HepG2 (cell line): Measurements from ENCODE around the gene CCDC57. TPM values are rescaled to one million over a fixed set of nuclear protein-coding genes. Genes with fewer than 3 reads are reported as not detected.

Experiments
- ATAC-seq: fragments of 200-7000 bp; cut with Tn5 transposase; 3 replicates; pipeline ENCODE4 v1.9.1; 2020; ENCODE audit warnings: mild to moderate bottlenecking, moderate library complexity
- BruUV-seq: library from RNA; stranded (reverse); fragments of 400-500 nt; replicated peaks from 2 replicates; lab custom pipeline; 2021; lab: Mats Ljungman, UMichigan
- CTCF ChIA-PET: fragments of 300-600 bp; formaldehyde crosslinking; extraction: SDS; loops from one replicate; lab custom pipeline; 2021; ENCODE audit warnings: low total read pairs, inconsistent platforms, low intra/inter-chr PET ratio; lab: Yijun Ruan, JAX
- POLR2A ChIA-PET: fragments of 350-600 bp; sonication (Branson Sonifier 250); formaldehyde crosslinking; loops from one replicate; lab custom pipeline; 2020; ENCODE audit warnings: antibody characterized with exemption, inconsistent platforms; lab: Yijun Ruan, JAX
- DNase-seq: peaks from one replicate; pipeline ENCODE4 v3.0.0-alpha.2; 2015; ENCODE audit warnings: low spot score
- FAIRE-seq: peaks from 3 replicates; lab custom pipeline; 2011; peaks lifted over from hg19 to GRCh38; lab: Jason Lieb, UNC
- H2AFZ ChIP-seq: one replicate; pipeline ENCODE4 v1.6.1; 2011; ENCODE audit warnings: low read length, inconsistent platforms
- H3K27ac ChIP-seq: fragments of 300-600 bp; 3 replicates; pipeline ENCODE4 v1.8.0; 2011; ENCODE audit warnings: mixed run types, mild to moderate bottlenecking, mixed read lengths, low read length, inconsistent platforms; ENCODE audit not compliant: insufficient read depth; ENCODE audit errors: extremely low read length
- H3K27me3 ChIP-seq, 2 experiments: fragments of 200-600 bp in 1 of 2; 2 replicates in 1 of 2; 3 replicates in 1 of 2; pipeline versions ENCODE4 v1.6.0 to v1.8.0; 2011; ENCODE audit warnings: low read length in 2 of 2, mild to moderate bottlenecking in 2 of 2, moderate library complexity in 2 of 2, inconsistent platforms in 1 of 2; ENCODE audit not compliant: insufficient read depth in 2 of 2, control insufficient read depth in 1 of 2
- H3K36me3 ChIP-seq, 2 experiments: fragments of 200-600 bp in 1 of 2; replicated peaks in 1 of 2; 2 replicates in 1 of 2; 3 replicates in 1 of 2; pipeline versions ENCODE4 v1.5.1 to v1.8.0; 2011; ENCODE audit warnings: low read length in 2 of 2, inconsistent platforms in 1 of 2; ENCODE audit not compliant: insufficient read depth in 2 of 2, control insufficient read depth in 1 of 2
- H3K4me1 ChIP-seq: 2 replicates; pipeline ENCODE4 v1.5.1; 2012; ENCODE audit warnings: low read length, inconsistent platforms; ENCODE audit not compliant: insufficient read depth
- H3K4me2 ChIP-seq: 2 replicates; pipeline ENCODE4 v1.6.0; 2011; ENCODE audit warnings: low read depth, low read length, inconsistent platforms
- H3K4me3 ChIP-seq, 3 experiments: fragments of 200-600 bp in 1 of 3; sonication (generic), shearing (Covaris generic) in 1 of 3; replicated peaks in 1 of 3; 2 replicates each; pipeline ENCODE4 v1.5.1; 2011 to 2016; ENCODE audit warnings: low read length in 3 of 3, inconsistent platforms in 2 of 3, low read depth in 2 of 3, mild to moderate bottlenecking in 2 of 3, control low read depth in 1 of 3, mixed read lengths in 1 of 3; ENCODE audit not compliant: insufficient read depth in 1 of 3
- H3K79me2 ChIP-seq: one replicate; pipeline ENCODE4 v1.6.1; 2011; ENCODE audit warnings: low read length, inconsistent platforms; ENCODE audit not compliant: insufficient read depth
- H3K9ac ChIP-seq: 2 replicates; pipeline ENCODE4 v1.6.0; 2011; ENCODE audit warnings: mild to moderate bottlenecking, low read depth, low read length, inconsistent platforms; ENCODE audit not compliant: insufficient read depth
- H3K9me3 ChIP-seq: 2 replicates; pipeline ENCODE4 v1.5.1; 2012; ENCODE audit warnings: mild to moderate bottlenecking, low read length
- H4K20me1 ChIP-seq: 2 replicates; pipeline ENCODE4 v1.6.0; 2011; ENCODE audit warnings: inconsistent platforms, mild to moderate bottlenecking, low read length, moderate library complexity; ENCODE audit not compliant: insufficient read depth
- BRCA1 ChIP-seq: sonication (generic); formaldehyde crosslinking; IDR thresholded peaks from 2 replicates; pipeline ENCODE4 v1.4.0; 2020; ENCODE audit warnings: missing genetic modification reagents
- CHCHD3 ChIP-seq: sonication (generic); formaldehyde crosslinking; IDR thresholded peaks from 2 replicates; pipeline ENCODE4 v1.8.0; 2022; ENCODE audit warnings: mild to moderate bottlenecking, missing genetic modification reagents, moderate library complexity
- EEA1 ChIP-seq: sonication (generic); formaldehyde crosslinking; IDR thresholded peaks from 2 replicates; pipeline ENCODE4 v1.5.1; 2020; ENCODE audit warnings: mild to moderate bottlenecking, missing genetic modification reagents, borderline replicate concordance
- GLI4 ChIP-seq: sonication (generic); formaldehyde crosslinking; IDR thresholded peaks from 2 replicates; pipeline ENCODE4 v1.5.1; 2020; ENCODE audit warnings: missing genetic modification reagents, mild to moderate bottlenecking, moderate library complexity, borderline replicate concordance
- MTA1 ChIP-seq: sonication (generic); formaldehyde crosslinking; IDR thresholded peaks from 2 replicates; pipeline ENCODE4 v1.4.0; 2020; ENCODE audit warnings: missing genetic modification reagents, mild to moderate bottlenecking, borderline replicate concordance
- NPAS2 ChIP-seq: sonication (generic); formaldehyde crosslinking; IDR thresholded peaks from 2 replicates; pipeline ENCODE4 v1.8.0; 2022; ENCODE audit warnings: mild to moderate bottlenecking, missing genetic modification reagents, borderline replicate concordance
- NR2F2 ChIP-seq: IDR thresholded peaks from 2 replicates; pipeline ENCODE4 v1.6.1; 2012; ENCODE audit warnings: low read depth, inconsistent platforms, borderline replicate concordance
- ZNF350 ChIP-seq: sonication (generic); formaldehyde crosslinking; IDR thresholded peaks from 2 replicates; pipeline ENCODE4 v1.4.0; 2020; ENCODE audit warnings: mild to moderate bottlenecking, low read depth, missing genetic modification reagents, borderline replicate concordance
- ZNF792 ChIP-seq: IDR thresholded peaks from 2 replicates; pipeline ENCODE4 v1.6.1; 2016
- ZNF891 ChIP-seq: sonication (generic); formaldehyde crosslinking; IDR thresholded peaks from 2 replicates; pipeline ENCODE4 v1.5.0; 2020; ENCODE audit warnings: mild to moderate bottlenecking, missing genetic modification reagents
- WGBS: methylation state at CpG from one replicate; pipeline ENCODE4 v1.1.6; 2017; ENCODE audit warnings: low lambda C conversion rate; 5-methylcytosine and 5-hydroxymethylcytosine counted together
- in situ Hi-C: cut with HindIII; loops from 2 replicates; pipeline ENCODE4 v1.10.0; 2017; ENCODE audit warnings: low pct_unique_long_range_greater_than_20kb; ENCODE audit not compliant: extremely low pct_ligation_motif_present
- intact Hi-C: fragments of 100-400 bp; cut with micrococcal nuclease; formaldehyde crosslinking; loops from one replicate; pipeline ENCODE4 v1.10.0; 2022; ENCODE audit not compliant: unreplicated experiment
- polyA plus RNA-seq, 8 experiments: library from polyadenylated mRNA; depleted of rRNA in 3 of 8; stranded (reverse) in 7 of 8; unstranded in 1 of 8; fragments of >200 nt; fragmentation: Illumina TruSeq in 4 of 8; extraction: Trizol in 4 of 8; gene quantifications; 2 replicates each; pipeline versions ENCODE4 v1.2.1 to v1.2.3, GENCODE V29; 2011 to 2016; ENCODE audit warnings: low read depth in 4 of 8, missing spikeins in 1 of 8, mixed read lengths in 1 of 8; ENCODE audit not compliant: insufficient read depth in 1 of 8
- total RNA-seq, 5 experiments: library from RNA; depleted of rRNA; stranded (reverse); fragments of >200 nt; fragmentation: Illumina TruSeq; extraction: Trizol; gene quantifications; 2 replicates each; pipeline ENCODE4 v1.2.3, GENCODE V29; 2016; ENCODE audit warnings: low read depth in 1 of 5
- TF ChIP-seq, protein P1 (sequence below): sonication (generic); formaldehyde crosslinking; IDR thresholded peaks from 2 replicates; pipeline ENCODE4 v1.5.1; 2020; ENCODE audit warnings: missing genetic modification reagents, mild to moderate bottlenecking, borderline replicate concordance
- TF ChIP-seq, protein P2 (sequence below): sonication (generic); formaldehyde crosslinking; IDR thresholded peaks from one replicate; pipeline ENCODE4 v1.5.1; 2020; ENCODE audit warnings: mild to moderate bottlenecking, missing genetic modification reagents; ENCODE audit errors: not compliant biosample characterization
- TF ChIP-seq, protein P3 (sequence below): sonication (generic); formaldehyde crosslinking; IDR thresholded peaks from 2 replicates; pipeline ENCODE4 v1.8.0; 2022; ENCODE audit warnings: missing genetic modification reagents, mild to moderate bottlenecking, borderline replicate concordance

The CCDC57 gene
- total and polyA plus RNA-seq, 2 of the 13 experiments (the other 11 are each of a cell fraction or from before 2014, with no cell fraction given): 59.3 to 59.9 TPM

DNA sequence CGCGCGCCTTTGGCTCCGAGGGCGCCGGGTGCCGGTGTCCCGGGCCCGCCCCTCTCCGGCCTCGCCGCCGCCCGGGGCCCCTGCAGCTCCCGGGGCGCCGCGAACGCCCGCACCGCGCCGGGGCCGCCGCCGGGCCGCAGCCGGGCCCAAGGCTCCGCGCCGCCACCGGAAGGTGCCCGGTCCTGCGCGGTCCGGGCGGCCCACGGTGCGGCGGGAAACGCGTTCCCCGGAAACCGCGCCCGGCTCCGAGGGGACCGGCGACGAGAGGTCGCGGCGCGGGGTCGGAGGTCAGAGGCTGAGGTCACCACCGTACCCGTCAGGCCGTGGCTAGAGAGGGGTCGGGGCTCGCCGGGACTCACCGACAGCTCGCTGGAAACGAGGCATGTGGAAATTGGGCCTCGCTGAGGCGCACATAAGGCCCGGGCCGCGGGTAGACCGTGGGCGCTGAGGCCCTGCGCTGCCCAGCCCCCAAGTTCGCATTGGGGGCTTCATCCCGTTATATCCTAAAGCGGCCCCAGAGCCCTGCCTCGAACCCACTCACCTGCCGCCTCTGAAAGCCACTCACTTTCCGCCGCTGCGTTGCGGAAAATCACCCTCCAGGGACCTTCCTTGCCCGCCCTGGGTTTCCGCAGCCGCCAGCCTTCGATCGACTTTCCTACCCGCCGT is 146.9 kb downstream of the CCDC57 start, which contains the start of gene DUS1L:
TSS of gene DUS1L (minus strand) at position 167 of the 666 bp plus-strand sequence. CDS start 745 bp downstream, outside the sequence.
- ChIA-PET CTCF (no interaction called here), POLR2A (interaction anchor here (0.9 to 3.4 kb wide), 10 partner anchors 9 to 338 kb away, joined by 3 to 14 read pairs (median 4); partner anchors contain the start of gene DCXR)
- no peak for FAIRE-seq
- TF ChIP-seq, protein P1, sequence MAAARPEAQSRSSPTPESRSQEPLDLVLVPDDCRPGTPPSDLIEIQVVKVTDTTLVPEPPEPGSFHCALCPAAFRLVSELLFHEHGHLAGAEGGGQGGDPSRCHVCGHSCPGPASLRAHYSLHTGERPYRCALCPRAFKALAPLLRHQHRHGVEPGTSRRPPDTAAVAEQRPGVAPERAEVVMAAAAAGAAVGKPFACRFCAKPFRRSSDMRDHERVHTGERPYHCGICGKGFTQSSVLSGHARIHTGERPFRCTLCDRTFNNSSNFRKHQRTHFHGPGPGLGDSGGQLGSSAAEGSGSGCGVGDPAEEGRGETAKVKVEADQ (CRISPR knock-in tag): peak; percentile 98
- TF ChIP-seq NPAS2 (CRISPR knock-in tag) (0 out of 2 replicates have a peak, but pooled peaks have one; percentile 12), ZNF792 (peak; percentile 89), MTA1 (CRISPR knock-in tag) (peak; percentile 90; the same call in 1 of the 2 replicates), CHCHD3 (CRISPR knock-in tag) (no peak), ZNF891 (CRISPR knock-in tag) (no peak; the same call in 1 of the 2 replicates), BRCA1 (CRISPR knock-in tag) (0 out of 2 replicates have a peak, but pooled peaks have one; percentile 5), ZNF350 (CRISPR knock-in tag) (peak; percentile 75), GLI4 (peak; percentile 92; the same call in 1 of the 2 replicates), EEA1 (peak; percentile 95), NR2F2 (peak; percentile 95)
- TF ChIP-seq, protein P2, sequence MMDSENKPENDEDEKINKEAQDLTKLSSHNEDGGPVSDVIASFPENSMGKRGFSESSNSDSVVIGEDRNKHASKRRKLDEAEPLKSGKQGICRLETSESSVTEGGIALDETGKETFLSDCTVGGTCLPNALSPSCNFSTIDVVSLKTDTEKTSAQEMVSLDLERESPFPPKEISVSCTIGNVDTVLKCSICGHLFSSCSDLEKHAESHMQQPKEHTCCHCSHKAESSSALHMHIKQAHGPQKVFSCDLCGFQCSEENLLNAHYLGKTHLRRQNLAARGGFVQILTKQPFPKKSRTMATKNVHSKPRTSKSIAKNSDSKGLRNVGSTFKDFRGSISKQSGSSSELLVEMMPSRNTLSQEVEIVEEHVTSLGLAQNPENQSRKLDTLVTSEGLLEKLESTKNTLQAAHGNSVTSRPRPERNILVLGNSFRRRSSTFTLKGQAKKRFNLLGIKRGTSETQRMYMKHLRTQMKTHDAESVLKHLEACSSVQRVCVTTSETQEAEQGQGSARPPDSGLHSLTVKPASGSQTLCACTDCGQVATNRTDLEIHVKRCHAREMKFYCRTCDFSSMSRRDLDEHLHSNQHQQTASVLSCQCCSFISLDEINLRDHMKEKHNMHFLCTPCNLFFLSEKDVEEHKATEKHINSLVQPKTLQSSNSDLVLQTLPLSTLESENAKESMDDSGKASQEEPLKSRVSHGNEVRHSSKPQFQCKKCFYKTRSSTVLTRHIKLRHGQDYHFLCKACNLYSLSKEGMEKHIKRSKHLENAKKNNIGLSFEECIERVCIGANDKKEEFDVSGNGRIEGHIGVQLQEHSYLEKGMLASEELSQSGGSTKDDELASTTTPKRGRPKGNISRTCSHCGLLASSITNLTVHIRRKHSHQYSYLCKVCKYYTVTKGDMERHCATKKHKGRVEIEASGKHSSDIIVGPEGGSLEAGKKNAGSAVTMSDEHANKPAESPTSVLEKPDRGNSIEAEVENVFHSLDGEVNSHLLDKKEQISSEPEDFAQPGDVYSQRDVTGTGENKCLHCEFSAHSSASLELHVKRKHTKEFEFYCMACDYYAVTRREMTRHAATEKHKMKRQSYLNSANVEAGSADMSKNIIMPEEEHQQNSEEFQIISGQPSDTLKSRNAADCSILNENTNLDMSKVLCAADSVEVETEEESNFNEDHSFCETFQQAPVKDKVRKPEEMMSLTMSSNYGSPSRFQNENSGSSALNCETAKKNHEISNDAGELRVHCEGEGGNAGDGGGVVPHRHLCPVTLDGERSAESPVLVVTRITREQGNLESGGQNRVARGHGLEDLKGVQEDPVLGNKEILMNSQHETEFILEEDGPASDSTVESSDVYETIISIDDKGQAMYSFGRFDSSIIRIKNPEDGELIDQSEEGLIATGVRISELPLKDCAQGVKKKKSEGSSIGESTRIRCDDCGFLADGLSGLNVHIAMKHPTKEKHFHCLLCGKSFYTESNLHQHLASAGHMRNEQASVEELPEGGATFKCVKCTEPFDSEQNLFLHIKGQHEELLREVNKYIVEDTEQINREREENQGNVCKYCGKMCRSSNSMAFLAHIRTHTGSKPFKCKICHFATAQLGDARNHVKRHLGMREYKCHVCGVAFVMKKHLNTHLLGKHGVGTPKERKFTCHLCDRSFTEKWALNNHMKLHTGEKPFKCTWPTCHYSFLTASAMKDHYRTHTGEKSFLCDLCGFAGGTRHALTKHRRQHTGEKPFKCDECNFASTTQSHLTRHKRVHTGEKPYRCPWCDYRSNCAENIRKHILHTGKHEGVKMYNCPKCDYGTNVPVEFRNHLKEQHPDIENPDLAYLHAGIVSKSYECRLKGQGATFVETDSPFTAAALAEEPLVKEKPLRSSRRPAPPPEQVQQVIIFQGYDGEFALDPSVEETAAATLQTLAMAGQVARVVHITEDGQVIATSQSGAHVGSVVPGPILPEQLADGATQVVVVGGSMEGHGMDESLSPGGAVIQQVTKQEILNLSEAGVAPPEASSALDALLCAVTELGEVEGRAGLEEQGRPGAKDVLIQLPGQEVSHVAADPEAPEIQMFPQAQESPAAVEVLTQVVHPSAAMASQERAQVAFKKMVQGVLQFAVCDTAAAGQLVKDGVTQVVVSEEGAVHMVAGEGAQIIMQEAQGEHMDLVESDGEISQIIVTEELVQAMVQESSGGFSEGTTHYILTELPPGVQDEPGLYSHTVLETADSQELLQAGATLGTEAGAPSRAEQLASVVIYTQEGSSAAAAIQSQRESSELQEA (CRISPR knock-in tag): peak; percentile 22
- TF ChIP-seq, protein P3, sequence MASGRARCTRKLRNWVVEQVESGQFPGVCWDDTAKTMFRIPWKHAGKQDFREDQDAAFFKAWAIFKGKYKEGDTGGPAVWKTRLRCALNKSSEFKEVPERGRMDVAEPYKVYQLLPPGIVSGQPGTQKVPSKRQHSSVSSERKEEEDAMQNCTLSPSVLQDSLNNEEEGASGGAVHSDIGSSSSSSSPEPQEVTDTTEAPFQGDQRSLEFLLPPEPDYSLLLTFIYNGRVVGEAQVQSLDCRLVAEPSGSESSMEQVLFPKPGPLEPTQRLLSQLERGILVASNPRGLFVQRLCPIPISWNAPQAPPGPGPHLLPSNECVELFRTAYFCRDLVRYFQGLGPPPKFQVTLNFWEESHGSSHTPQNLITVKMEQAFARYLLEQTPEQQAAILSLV: peak; percentile 84; the same call in 1 of the 2 replicates

More for the DNA sequence above, 146.9 kb downstream of the CCDC57 start, which contains the start of gene DUS1L:
- intact Hi-C loops: no loop called here
- Histone ChIP-seq H3K4me2 (peak within 1 kb of the TSS; percentile 96), H3K27me3 (no peaks in the 10 kb centered on the region), H2AFZ (peak within 1 kb of the TSS; percentile 0), H3K9ac (peak within 1 kb of the TSS; percentile 95), H3K4me1 (peaks cover 28% of the 10 kb centered on the region), H3K36me3 (peaks cover 14 to 28% of the 10 kb centered on the region in 2 experiments), H3K4me3 (peak within 1 kb of the TSS; percentile 69 to 99 (median 92)), H3K9me3 (no peaks in the 10 kb centered on the region), H4K20me1 (no peaks in the 10 kb centered on the region), H3K27ac (peak within 1 kb of the TSS; percentile 64), H3K79me2 (peaks cover 20% of the 10 kb centered on the region)
- ATAC-seq (peak; percentile 27), DNase-seq (no peak)
- in situ Hi-C loops: no loop called here
- TSS peak; percentile 82 for BruUV-seq
- WGBS: 49% methylated on average over 23 of the region's 88 CpGs
